HCT116 (cell line): ENCODE measurements around the gene NTHL1. TPM values are rescaled to one million over a fixed set of nuclear protein-coding genes. Genes with fewer than 3 reads are reported as not detected.

ENCODE experiments used
- ATAC-seq: fragments of 200-7000 bp; cut with Tn5 transposase; 2 replicates; pipeline ENCODE4 v1.9.1; 2020; ENCODE audit warnings: mild to moderate bottlenecking, moderate library complexity
- BruUV-seq: library from RNA; stranded (reverse); fragments of 400-500 nt; replicated peaks from 2 replicates; lab custom pipeline; 2021; lab: Mats Ljungman, UMichigan
- CTCF ChIA-PET: fragments of 300-600 bp; sonication (Branson Sonifier 250); formaldehyde crosslinking; loops from one replicate; lab custom pipeline; 2021; ENCODE audit warnings: antibody characterized with exemption; lab: Charles Lee
- POLR2A ChIA-PET: fragments of 300-600, 350-600 bp; sonication (Branson Sonifier 250); formaldehyde crosslinking; loops from one replicate; lab custom pipeline; 2021; ENCODE audit warnings: antibody characterized with exemption; lab: Charles Lee
- RAD21 ChIA-PET, 2 experiments: fragments of 300-600 bp; sonication (Branson Sonifier 250); formaldehyde crosslinking; loops; one replicate each; lab custom pipeline; 2023; ENCODE audit warnings: low total read pairs in 2 of 2; ENCODE audit not compliant: uncharacterized antibody in 2 of 2, unreplicated experiment in 2 of 2, low non-redundant PET in 1 of 2; lab: Charles Lee
- DNase-seq: peaks from one replicate; pipeline ENCODE4 v3.0.0-alpha.2; 2010; ENCODE audit warnings: low read depth, low spot score
- H2AFZ ChIP-seq: fragments of 200-600 bp; shearing (Covaris generic), sonication (generic); 2 replicates; pipeline ENCODE4 v1.6.1; 2017; ENCODE audit warnings: low read depth, mixed run types, mixed read lengths, antibody characterized with exemption, low read length; ENCODE audit not compliant: poor library complexity, severe bottlenecking
- H3K27ac ChIP-seq: 2 replicates; pipeline ENCODE4 v1.5.1; 2012; ENCODE audit warnings: low read depth, low read length
- H3K27me3 ChIP-seq: fragments of 200-600 bp; sonication (generic); 2 replicates; pipeline ENCODE4 v1.6.1; 2016; ENCODE audit warnings: mixed run types, low read length, mixed read lengths; ENCODE audit not compliant: insufficient read depth
- H3K36me3 ChIP-seq, 2 experiments: fragments of 200-500 bp in 1 of 2; fragments of 200-600 bp in 1 of 2; sonication (Bioruptor generic) in 1 of 2; sonication (generic) in 1 of 2; 2 replicates each; pipeline versions ENCODE4 v1.5.1 to v1.6.1; 2014 to 2016; ENCODE audit warnings: low read length in 2 of 2, inconsistent platforms in 1 of 2, mixed read lengths in 1 of 2, mixed run types in 1 of 2; ENCODE audit not compliant: insufficient read depth in 2 of 2, control insufficient read depth in 1 of 2
- H3K4me1 ChIP-seq, 2 experiments: fragments of 200-600 bp in 1 of 2; sonication (generic) in 1 of 2; 2 replicates each; pipeline versions ENCODE4 v1.5.1 to v1.6.1; 2012 to 2017; ENCODE audit warnings: low read length in 2 of 2, inconsistent platforms in 1 of 2, mild to moderate bottlenecking in 1 of 2, mixed read lengths in 1 of 2, mixed run types in 1 of 2, moderate library complexity in 1 of 2; ENCODE audit not compliant: insufficient read depth in 2 of 2, control insufficient read depth in 1 of 2
- H3K4me2 ChIP-seq: fragments of 200-600 bp; sonication (generic); 2 replicates; pipeline ENCODE4 v1.6.1; 2017; ENCODE audit warnings: mixed run types, low read length, mixed read lengths
- H3K4me3 ChIP-seq, 2 experiments: fragments of 200-600 bp in 1 of 2; sonication (generic) in 1 of 2; replicated peaks in 1 of 2; 2 replicates each; pipeline ENCODE4 v1.5.1; 2011 to 2016; ENCODE audit warnings: low read length in 2 of 2, control low read depth in 1 of 2, low read depth in 1 of 2, mild to moderate bottlenecking in 1 of 2, mixed read lengths in 1 of 2, mixed run types in 1 of 2
- H3K79me2 ChIP-seq: fragments of 200-600 bp; sonication (generic); 2 replicates; pipeline ENCODE4 v1.6.1; 2017; ENCODE audit warnings: mild to moderate bottlenecking, mixed run types, low read length, moderate library complexity, mixed read lengths; ENCODE audit not compliant: insufficient read depth
- H3K9ac ChIP-seq: fragments of 200-600 bp; sonication (generic); 2 replicates; pipeline ENCODE4 v1.6.1; 2016; ENCODE audit warnings: low read length, mixed read lengths
- H3K9me2 ChIP-seq: fragments of 200-600 bp; sonication (generic), shearing (Covaris generic); 2 replicates; pipeline ENCODE4 v1.6.1; 2017; ENCODE audit warnings: mixed run types, mild to moderate bottlenecking, moderate library complexity; ENCODE audit not compliant: insufficient read depth
- H3K9me3 ChIP-seq, 2 experiments: fragments of 200-500 bp in 1 of 2; fragments of 200-600 bp in 1 of 2; sonication (Bioruptor generic) in 1 of 2; sonication (generic) in 1 of 2; 2 replicates each; pipeline ENCODE4 v1.6.1; 2014 to 2017; ENCODE audit warnings: low read length in 2 of 2, mixed read lengths in 2 of 2, inconsistent platforms in 1 of 2, low read depth in 1 of 2, mild to moderate bottlenecking in 1 of 2, mixed run types in 1 of 2, moderate library complexity in 1 of 2; ENCODE audit not compliant: control insufficient read depth in 1 of 2, insufficient read depth in 1 of 2
- H4K20me1 ChIP-seq: fragments of 200-600 bp; sonication (generic), shearing (Covaris generic); 2 replicates; pipeline ENCODE4 v1.6.1; 2017; ENCODE audit warnings: mixed run types, mild to moderate bottlenecking, moderate library complexity; ENCODE audit not compliant: insufficient read depth
- CEBPB ChIP-seq: IDR thresholded peaks from 2 replicates; pipeline ENCODE4 v1.6.1; 2012; ENCODE audit warnings: low read depth
- EGR1 ChIP-seq: IDR thresholded peaks from 2 replicates; pipeline ENCODE4 v1.6.1; 2012; ENCODE audit warnings: low read depth
- RAD21 ChIP-seq: IDR thresholded peaks from 2 replicates; pipeline ENCODE4 v1.6.1; 2012; ENCODE audit warnings: low read depth, mild to moderate bottlenecking
- SP1 ChIP-seq: IDR thresholded peaks from 2 replicates; pipeline ENCODE4 v1.6.1; 2012; ENCODE audit warnings: low read depth
- TCF7L2 ChIP-seq: IDR thresholded peaks from 2 replicates; pipeline ENCODE4 v1.7.0; 2011; ENCODE audit warnings: borderline replicate concordance, inconsistent platforms; ENCODE audit not compliant: insufficient read depth, insufficient read length; ENCODE audit errors: extremely low read depth
- YY1 ChIP-seq: IDR thresholded peaks from 2 replicates; pipeline ENCODE4 v1.6.1; 2011; ENCODE audit warnings: low read length, low read depth, moderate library complexity, mild to moderate bottlenecking; ENCODE audit not compliant: insufficient replicate concordance; ENCODE audit errors: extremely low read depth
- ZNF274 ChIP-seq: fragments of 200-500 bp; sonication (Bioruptor generic); IDR thresholded peaks from 2 replicates; pipeline ENCODE4 v1.6.1; 2014; ENCODE audit warnings: mild to moderate bottlenecking, low read depth, low read length, inconsistent platforms
- intact Hi-C: fragments of 100-400 bp; cut with micrococcal nuclease; formaldehyde crosslinking; loops from 2 replicates; pipeline ENCODE4 v1.10.0; 2022
- total RNA-seq: library from RNA; stranded (reverse); gene quantifications from one replicate; pipeline ENCODE4 v1.2.1, GENCODE V29; 2021; ENCODE audit not compliant: unreplicated experiment
- TF ChIP-seq, protein P1 (sequence below): IDR thresholded peaks from 2 replicates; pipeline ENCODE4 v1.6.1; 2011; ENCODE audit warnings: mild to moderate bottlenecking, low read length, moderate library complexity; ENCODE audit not compliant: insufficient replicate concordance; ENCODE audit errors: extremely low read depth

Gene NTHL1
- total RNA-seq, 1 experiment from 2014 or later, result 40.1 TPM

DNA sequence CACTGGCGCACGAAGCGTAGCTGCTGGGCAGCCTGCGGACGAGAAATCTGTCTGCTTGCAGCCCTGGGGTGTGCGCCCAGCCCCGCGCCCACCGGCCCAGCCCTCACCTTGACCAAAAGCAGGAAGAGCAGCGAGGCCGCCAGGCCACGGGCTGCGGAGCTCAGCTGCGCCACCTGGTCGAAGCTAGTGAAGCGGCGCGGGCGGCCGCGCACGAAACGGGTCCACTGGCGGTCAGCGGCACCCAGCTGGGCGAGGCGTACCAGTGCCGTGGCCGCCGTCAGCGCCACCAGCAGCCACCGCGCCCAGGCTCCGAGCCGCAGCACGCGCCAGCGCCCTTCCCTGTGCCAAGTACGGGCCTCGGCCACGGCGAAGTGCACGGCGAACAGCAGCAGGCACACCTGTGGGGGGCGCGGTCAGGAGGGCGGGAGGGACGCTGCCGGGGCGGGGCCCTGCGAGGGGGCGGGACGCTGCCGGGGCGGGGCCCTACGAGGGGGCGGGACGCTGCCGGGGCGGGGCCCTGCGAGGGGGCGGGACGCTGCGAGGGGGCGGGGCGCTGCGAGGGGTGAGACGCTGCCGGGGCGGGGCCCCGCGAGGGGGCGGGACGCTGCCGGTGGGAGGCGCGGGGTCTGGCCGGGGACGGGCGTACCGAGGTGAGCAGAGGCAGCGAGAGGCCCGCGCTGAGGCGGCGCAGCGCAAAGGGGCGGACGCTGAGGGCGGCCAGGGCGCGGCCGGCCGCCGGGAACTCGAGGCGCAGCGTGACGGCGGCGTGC, 43.3 kb upstream of the NTHL1 start (continued):
- no peak for TF ChIP-seq EGR1
- no peak for TF ChIP-seq YY1
- TF ChIP-seq, protein P1, sequence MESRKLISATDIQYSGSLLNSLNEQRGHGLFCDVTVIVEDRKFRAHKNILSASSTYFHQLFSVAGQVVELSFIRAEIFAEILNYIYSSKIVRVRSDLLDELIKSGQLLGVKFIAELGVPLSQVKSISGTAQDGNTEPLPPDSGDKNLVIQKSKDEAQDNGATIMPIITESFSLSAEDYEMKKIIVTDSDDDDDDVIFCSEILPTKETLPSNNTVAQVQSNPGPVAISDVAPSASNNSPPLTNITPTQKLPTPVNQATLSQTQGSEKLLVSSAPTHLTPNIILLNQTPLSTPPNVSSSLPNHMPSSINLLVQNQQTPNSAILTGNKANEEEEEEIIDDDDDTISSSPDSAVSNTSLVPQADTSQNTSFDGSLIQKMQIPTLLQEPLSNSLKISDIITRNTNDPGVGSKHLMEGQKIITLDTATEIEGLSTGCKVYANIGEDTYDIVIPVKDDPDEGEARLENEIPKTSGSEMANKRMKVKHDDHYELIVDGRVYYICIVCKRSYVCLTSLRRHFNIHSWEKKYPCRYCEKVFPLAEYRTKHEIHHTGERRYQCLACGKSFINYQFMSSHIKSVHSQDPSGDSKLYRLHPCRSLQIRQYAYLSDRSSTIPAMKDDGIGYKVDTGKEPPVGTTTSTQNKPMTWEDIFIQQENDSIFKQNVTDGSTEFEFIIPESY, result no peak
- no peak for TF ChIP-seq CEBPB
- peak; percentile 62 for TF ChIP-seq RAD21
- TF ChIP-seq ZNF274, result no peak

DNA sequence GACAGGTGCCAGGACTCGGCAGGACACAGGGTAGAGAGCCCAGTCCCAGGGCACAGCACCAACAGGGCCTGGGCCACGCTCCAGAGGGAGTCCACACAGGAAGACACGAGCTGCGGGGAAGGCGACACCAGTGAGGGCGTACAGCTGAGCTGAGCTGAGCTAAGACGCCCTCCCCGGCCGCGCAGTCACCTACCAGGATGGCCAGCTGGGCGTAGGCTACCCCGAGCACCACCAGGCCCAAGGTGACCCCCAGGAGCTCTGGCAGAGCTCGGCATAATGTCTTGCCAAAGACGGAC, 42.8 kb upstream of the NTHL1 start:
- H3K9ac ChIP-seq, result peak overlapping the region; percentile 44; the same call in 1 of the 2 replicates
- intact Hi-C loops, result loop anchor here (2.0 kb wide), 1 partner anchor 68 kb away; no protein-coding TSS in a partner anchor
- CTCF ChIA-PET, result interaction anchor here (0.7 to 2.0 kb wide), 4 partner anchors 50 to 226 kb away, joined by 3 to 18 read pairs (median 8); no protein-coding TSS in a partner anchor

More for the DNA sequence above, 42.8 kb upstream of the NTHL1 start:
- ChIA-PET POLR2A (interaction anchor here (0.8 to 1.1 kb wide), 3 partner anchors 65 to 86 kb away, joined by 3 read pairs; partner anchors contain the start of gene TRAF7), RAD21 (no interaction called here)
- no peaks in the 10 kb centered on the region for H3K27me3 ChIP-seq
- BruUV-seq, result no TSS peak
- TF ChIP-seq SP1, result no peak
- no peak for TF ChIP-seq CEBPB
- no peak for TF ChIP-seq TCF7L2
- H3K4me2 ChIP-seq, result peak overlapping the region; percentile 81
- H3K27ac ChIP-seq, result peak overlapping the region; percentile 80
- peaks cover 5 to 18% of the 10 kb centered on the region in 2 experiments; a peak in 2 of 4 replicates for H3K36me3 ChIP-seq
- peak overlapping the region; percentile 17 to 48; a peak in 1 of 4 replicates for H3K4me3 ChIP-seq
- H3K9me2 ChIP-seq, result no peaks in the 10 kb centered on the region
- no peaks in the 10 kb centered on the region for H4K20me1 ChIP-seq
- H3K4me1 ChIP-seq, result peaks cover 9 to 29% of the 10 kb centered on the region in 2 experiments
- ATAC-seq, result peak; percentile 1
- no peak overlapping the region for H2AFZ ChIP-seq
- H3K79me2 ChIP-seq, result no peaks in the 10 kb centered on the region
- DNase-seq, result no peak
- H3K9me3 ChIP-seq, result no peaks in the 10 kb centered on the region
